ENCODE measurements around the gene TLCD1. TPM values are rescaled to one million over a fixed set of nuclear protein-coding genes. Genes with fewer than 3 reads are reported as not detected.
A peak's percentile ranks its signal among the peaks of the same experiment; 100 is the strongest.

The TLCD1 gene, protein sequence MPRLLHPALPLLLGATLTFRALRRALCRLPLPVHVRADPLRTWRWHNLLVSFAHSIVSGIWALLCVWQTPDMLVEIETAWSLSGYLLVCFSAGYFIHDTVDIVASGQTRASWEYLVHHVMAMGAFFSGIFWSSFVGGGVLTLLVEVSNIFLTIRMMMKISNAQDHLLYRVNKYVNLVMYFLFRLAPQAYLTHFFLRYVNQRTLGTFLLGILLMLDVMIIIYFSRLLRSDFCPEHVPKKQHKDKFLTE
- total RNA-seq (2021) = 14.7 and 19.4 TPM in 2 replicates
- percentile 43 among the genes with signal in this experiment for Bru-seq, nascent RNA
- BruChase-seq, experiment 1, labeled RNA remaining after a 2-hour chase = percentile 42 among the genes with signal in this experiment
- percentile 63 among the genes with signal in this experiment for BruChase-seq, experiment 2, labeled RNA remaining after a 6-hour chase
- long read RNA-seq, transcript TLCD1-201 (4 exons, 1,017 nt) = major isoform, 25 of 30 reads
- long read RNA-seq, partial matches to known transcripts = 4 of 30 reads
- long read RNA-seq, other reads (novel, unspliced or antisense) = 1 of 30 reads

GRCh38 chr17:28726226-28726626 lies at the start of gene TLCD1:
Gene TLCD1, minus strand, starts transcription at chr17:28726233. Its CDS starts 136 bp downstream, at chr17:28726097.
- DNase-seq = peak in 1 of 2 experiments; percentile 84
- intact Hi-C loops (cut with micrococcal nuclease; ENCODE audit: unreplicated experiment) = loop anchor here (10.0 kb wide), 1 partner anchor 389 kb away; no protein-coding TSS in a partner anchor
- ChIA-PET CTCF (interaction anchor here (0.6 to 3.5 kb wide), 16 partner anchors 9 to 391 kb away, joined by 3 to 60 read pairs (median 4); partner anchors contain the start of genes BLTP2 and TRAF4), POLR2A (ENCODE audit: unreplicated experiment) (interaction anchor here (0.6 to 3.5 kb wide), 8 partner anchors 15 to 225 kb away, joined by 3 to 75 read pairs (median 32); partner anchors contain the start of genes ERAL1, PHF12, PROCA1 and TRAF4)
- H3K9me3 ChIP-seq (ENCODE audit: insufficient read depth, low read depth) = no peaks in the 10 kb centered on the region
- H3K79me2 ChIP-seq (ENCODE audit: low read depth) = peaks cover 49% of the 10 kb centered on the region
- peak within 1 kb of the TSS; percentile 87 for H3K4me3 ChIP-seq
- no peaks in the 10 kb centered on the region for H3K27me3 ChIP-seq (ENCODE audit: insufficient read depth, low read depth)
- TF ChIP-seq CTCF (conservative IDR thresholded peaks at IDR 0.05) (no peak), EZH2 (IDR thresholded peaks at IDR 0.05; ENCODE audit: low read depth) (no peak)
- BruUV-seq (replicated peaks) = no TSS peak
- peak within 1 kb of the TSS; percentile 88 for H2AFZ ChIP-seq
- peak within 1 kb of the TSS; percentile 97 for H3K27ac ChIP-seq
- H3K4me1 ChIP-seq (replicated peaks; ENCODE audit: insufficient read depth) = peaks cover 51% of the 10 kb centered on the region
- H4K20me1 ChIP-seq (ENCODE audit: insufficient read depth) = peaks cover 38% of the 10 kb centered on the region
- H3K4me2 ChIP-seq = peak within 1 kb of the TSS; percentile 97
- H3K9me2 ChIP-seq (ENCODE audit: insufficient read depth) = no peaks in the 10 kb centered on the region
- peaks cover 25% of the 10 kb centered on the region for H3K36me3 ChIP-seq (ENCODE audit: low read depth)
- peaks cover 75% of the 10 kb centered on the region for H3F3A ChIP-seq (ENCODE audit: insufficient read depth, low read depth)

DNA sequence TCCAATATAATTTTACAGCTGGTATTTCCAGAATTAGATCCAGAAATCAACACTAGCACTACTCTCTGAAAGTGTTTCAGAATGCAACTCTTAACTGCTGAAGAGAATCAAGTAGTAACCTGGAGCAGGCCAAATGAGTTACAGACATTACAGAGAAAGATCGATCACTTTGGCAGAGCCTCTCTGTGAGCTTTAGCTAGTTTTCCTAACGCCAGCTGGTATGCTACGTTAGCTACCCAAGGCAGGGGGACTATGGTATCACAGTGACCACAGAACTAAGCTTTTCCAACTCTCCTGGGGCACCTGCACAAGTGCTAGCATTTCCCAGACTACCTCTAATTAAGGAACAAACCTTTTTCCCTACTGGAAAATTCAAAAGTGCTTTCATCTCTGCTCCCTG lies 48.2 kb upstream of the TLCD1 start:
- Histone ChIP-seq H4K20me1 (ENCODE audit: insufficient read depth) (peaks cover 8% of the 10 kb centered on the region), H3F3A (ENCODE audit: insufficient read depth, low read depth) (peaks cover 4% of the 10 kb centered on the region; the same call in 1 of the 2 replicates), H3K27me3 (ENCODE audit: insufficient read depth, low read depth) (no peaks in the 10 kb centered on the region), H3K79me2 (ENCODE audit: low read depth) (peaks cover 18% of the 10 kb centered on the region), H3K9me3 (ENCODE audit: insufficient read depth, low read depth) (no peaks in the 10 kb centered on the region), H3K9me2 (ENCODE audit: insufficient read depth) (no peaks in the 10 kb centered on the region), H3K4me3 (no peak overlapping the region), H3K4me1 (replicated peaks; ENCODE audit: insufficient read depth) (no peaks in the 10 kb centered on the region), H3K4me2 (no peak overlapping the region), H2AFZ (no peak overlapping the region), H3K27ac (no peak overlapping the region), H3K36me3 (ENCODE audit: low read depth) (no peaks in the 10 kb centered on the region)
- intact Hi-C loops (cut with micrococcal nuclease; ENCODE audit: unreplicated experiment) = no loop called here
- CTCF ChIA-PET = no interaction called here
- POLR2A ChIA-PET (ENCODE audit: unreplicated experiment) = interaction anchor here (0.6 to 0.7 kb wide), 2 partner anchors 11 to 45 kb away, joined by 3 to 6 read pairs; partner anchors contain the start of gene NEK8
- no peak for DNase-seq
- TF ChIP-seq EZH2 (IDR thresholded peaks at IDR 0.05; ENCODE audit: low read depth) = no peak
- TF ChIP-seq CTCF (conservative IDR thresholded peaks at IDR 0.05) = no peak
- BruUV-seq (replicated peaks) = no TSS peak

- no peaks in the 10 kb centered on the region for H3K9me2 ChIP-seq (ENCODE audit: insufficient read depth)
- no peak for TF ChIP-seq CTCF (conservative IDR thresholded peaks at IDR 0.05)
- no peak for TF ChIP-seq EZH2 (IDR thresholded peaks at IDR 0.05; ENCODE audit: low read depth)
- no peak for DNase-seq
- no peaks in the 10 kb centered on the region for H3K9me3 ChIP-seq (ENCODE audit: insufficient read depth, low read depth)
- peaks cover 14% of the 10 kb centered on the region; the same call in 1 of the 2 replicates for H3K79me2 ChIP-seq (ENCODE audit: low read depth)
- H3K36me3 ChIP-seq (ENCODE audit: low read depth) = no peaks in the 10 kb centered on the region
- H2AFZ ChIP-seq = no peak overlapping the region
- ChIA-PET POLR2A (ENCODE audit: unreplicated experiment) (interaction anchor here (0.6 to 0.7 kb wide), 2 partner anchors 11 to 45 kb away, joined by 3 to 6 read pairs; partner anchors contain the start of gene NEK8), CTCF (interaction anchor here (0.7 kb wide), 1 partner anchor 10 kb away, joined by 3 read pairs; no protein-coding TSS in a partner anchor)
- no peak overlapping the region for H3K27ac ChIP-seq
- no peaks in the 10 kb centered on the region for H3K4me1 ChIP-seq (replicated peaks; ENCODE audit: insufficient read depth)
- peaks cover 8% of the 10 kb centered on the region for H4K20me1 ChIP-seq (ENCODE audit: insufficient read depth)
- no peak overlapping the region for H3K4me2 ChIP-seq
- no peak overlapping the region for H3K4me3 ChIP-seq
- no peaks in the 10 kb centered on the region for H3K27me3 ChIP-seq (ENCODE audit: insufficient read depth, low read depth)
- peaks cover 4% of the 10 kb centered on the region; the same call in 1 of the 2 replicates for H3F3A ChIP-seq (ENCODE audit: insufficient read depth, low read depth)
- intact Hi-C loops (cut with micrococcal nuclease; ENCODE audit: unreplicated experiment) = no loop called here
- BruUV-seq (replicated peaks) = no TSS peak
Observed at GRCh38 chr17:28773736-28774135, 47.7 kb upstream of the TLCD1 start.

Data from PC-9 (cell line).